ENCODE results near the gene MBNL3.
"Not testable (repeated sequence)": the region's sequence is repeated elsewhere in the genome, so short reads cannot be mapped to it uniquely, and the experiment has no call there.

Gene MBNL3

GRCh38 chrX:132470179-132470578 is 18.7 kb downstream of the MBNL3 start:
- Mint-ChIP-seq H3K4me3 (no peak overlapping the region), H3K4me1 (peaks cover 11% of the 10 kb centered on the region), H3K36me3 (ENCODE audit: insufficient read depth) (peaks cover 2% of the 10 kb centered on the region), H3K27ac (ENCODE audit: low read depth) (no peak overlapping the region), H3K27me3 (no peaks in the 10 kb centered on the region), H3K9me3 (no peaks in the 10 kb centered on the region)
- ATAC-seq (replicated peaks; ENCODE audit: extremely low read depth, poor library complexity, severe bottlenecking) (no peak), DNase-seq (ENCODE audit: low spot score in 2 of 2) (no peak)

DNA sequence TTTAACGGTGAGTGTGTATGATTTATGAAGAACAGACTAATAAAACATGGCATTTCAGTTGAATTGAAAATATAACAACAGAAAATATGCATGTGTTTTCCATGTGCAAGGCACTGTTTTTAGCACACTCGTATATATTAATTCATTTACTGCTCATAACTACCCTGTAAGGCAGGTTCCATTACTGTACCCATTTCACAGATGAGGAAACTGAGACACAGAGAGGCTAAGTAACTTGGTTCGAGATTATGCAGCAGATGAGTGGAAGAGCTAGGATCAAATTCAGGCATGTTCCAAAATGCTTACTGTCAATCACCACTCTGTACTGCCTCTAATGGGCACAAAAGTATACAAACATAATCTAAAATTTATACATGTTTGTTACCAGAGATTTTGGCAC is 20.4 kb downstream of the MBNL3 start:
- H3K4me1 Mint-ChIP-seq: no peaks in the 10 kb centered on the region
- ATAC-seq (replicated peaks; ENCODE audit: extremely low read depth, poor library complexity, severe bottlenecking): no peak

GRCh38 chrX:132467989-132468388 is 20.8 kb downstream of the MBNL3 start:
- no peak overlapping the region for H3K4me3 Mint-ChIP-seq

More for the DNA sequence above, 20.4 kb downstream of the MBNL3 start:
- Mint-ChIP-seq H3K27me3 (no peaks in the 10 kb centered on the region), H3K4me3 (no peak overlapping the region), H3K36me3 (ENCODE audit: insufficient read depth) (peaks cover 2% of the 10 kb centered on the region), H3K9me3 (no peaks in the 10 kb centered on the region), H3K27ac (ENCODE audit: low read depth) (no peak overlapping the region)
- no peak for DNase-seq (ENCODE audit: low spot score in 2 of 2)

GRCh38 chrX:132467026-132467425 is 21.8 kb downstream of the MBNL3 start:
- Mint-ChIP-seq H3K9me3 (no peaks in the 10 kb centered on the region), H3K4me3 (no peak overlapping the region), H3K27ac (ENCODE audit: low read depth) (no peak overlapping the region), H3K36me3 (ENCODE audit: insufficient read depth) (peaks cover 5% of the 10 kb centered on the region), H3K4me1 (no peaks in the 10 kb centered on the region), H3K27me3 (no peaks in the 10 kb centered on the region)
- no peak for DNase-seq (ENCODE audit: low spot score in 2 of 2)
- no peak for ATAC-seq (replicated peaks; ENCODE audit: extremely low read depth, poor library complexity, severe bottlenecking)

More at GRCh38 chrX:132467989-132468388, 20.8 kb downstream of the MBNL3 start:
- no peaks in the 10 kb centered on the region for H3K27me3 Mint-ChIP-seq
- H3K36me3 Mint-ChIP-seq (ENCODE audit: insufficient read depth): peaks cover 2% of the 10 kb centered on the region
- no peak for ATAC-seq (replicated peaks; ENCODE audit: extremely low read depth, poor library complexity, severe bottlenecking)
- no peaks in the 10 kb centered on the region for H3K4me1 Mint-ChIP-seq
- H3K9me3 Mint-ChIP-seq: no peaks in the 10 kb centered on the region
- no peak overlapping the region for H3K27ac Mint-ChIP-seq (ENCODE audit: low read depth)
- no peak for DNase-seq (ENCODE audit: low spot score in 2 of 2)

DNA sequence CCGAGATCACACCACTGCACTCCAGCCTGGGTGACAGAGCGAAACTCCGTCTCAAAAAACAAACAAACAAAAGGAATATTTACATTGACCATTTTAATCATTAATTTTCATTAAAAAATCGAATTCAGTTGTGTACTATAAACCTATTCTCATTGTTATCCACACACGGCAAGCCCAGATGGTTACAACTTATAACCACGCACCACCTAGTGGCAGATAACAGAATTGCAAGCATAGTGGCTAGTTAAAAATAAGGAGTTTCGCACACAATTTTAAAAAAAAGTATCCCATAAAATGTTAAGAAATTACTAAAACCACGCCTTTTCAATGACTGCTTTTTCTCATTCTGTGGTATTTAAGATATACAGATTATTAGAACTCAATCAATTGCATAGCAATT is 25.4 kb downstream of the MBNL3 start:
- Mint-ChIP-seq H3K27ac (ENCODE audit: low read depth) (no peak overlapping the region), H3K4me3 (no peak overlapping the region), H3K4me1 (peaks cover 6% of the 10 kb centered on the region), H3K9me3 (peaks cover 6% of the 10 kb centered on the region), H3K27me3 (no peaks in the 10 kb centered on the region), H3K36me3 (ENCODE audit: insufficient read depth) (peaks cover 2% of the 10 kb centered on the region)
- ATAC-seq (replicated peaks; ENCODE audit: extremely low read depth, poor library complexity, severe bottlenecking) (no peak), DNase-seq (ENCODE audit: low spot score in 2 of 2) (no peak)

DNA sequence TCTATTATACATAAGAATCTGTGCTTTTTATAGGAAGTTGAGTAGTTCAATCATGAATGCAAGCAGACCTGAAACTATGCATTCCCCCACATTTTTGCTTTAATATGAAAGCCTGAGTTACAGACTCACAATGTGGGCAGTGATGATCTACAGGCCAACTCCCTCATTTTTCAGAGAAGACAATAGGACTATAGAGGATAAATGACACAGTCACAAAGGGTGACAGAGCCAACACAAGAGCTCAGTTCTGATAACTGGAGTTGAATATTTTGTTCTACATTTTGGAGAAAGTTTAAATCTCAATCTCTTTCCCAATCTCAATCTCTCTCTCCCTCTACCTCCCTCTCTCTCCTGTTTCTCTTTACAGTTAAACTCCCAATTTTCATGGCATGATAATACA is 27.0 kb downstream of the MBNL3 start:
- peaks cover 2% of the 10 kb centered on the region for H3K36me3 Mint-ChIP-seq (ENCODE audit: insufficient read depth)

DNA sequence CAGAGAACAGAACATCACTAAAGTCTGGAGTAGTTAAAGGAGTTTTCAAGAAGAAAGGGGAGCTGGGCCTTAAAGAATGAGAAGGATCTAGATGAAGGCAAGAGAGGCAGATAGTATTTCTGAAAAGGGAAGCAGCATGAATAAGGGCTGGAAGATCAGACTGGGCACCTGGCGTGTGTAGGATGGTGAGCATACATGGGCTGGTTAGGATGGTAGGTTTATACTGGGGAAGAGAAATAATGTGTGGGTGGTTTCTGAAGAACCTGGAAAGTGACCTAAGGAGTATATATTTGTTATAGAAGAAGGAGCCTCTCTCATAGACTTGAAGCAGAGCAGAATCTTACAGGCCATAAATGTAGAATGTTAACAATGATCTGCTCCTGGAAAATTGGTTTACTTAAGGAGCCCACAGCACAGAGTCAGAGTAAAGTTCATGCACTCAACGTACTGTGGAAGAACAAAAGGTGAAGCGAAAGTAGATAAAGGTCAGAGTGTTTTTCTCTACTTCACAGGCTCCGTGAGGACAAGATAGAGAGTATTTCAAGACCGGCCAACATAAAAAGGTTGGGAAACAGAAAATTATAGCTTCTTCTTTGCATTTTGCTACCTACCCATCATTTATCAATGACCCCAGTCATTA is 35.8 kb downstream of the MBNL3 start:
- no peak for DNase-seq (ENCODE audit: low spot score in 2 of 2)
- Mint-ChIP-seq H3K27me3 (no peaks in the 10 kb centered on the region), H3K27ac (ENCODE audit: low read depth) (no peak overlapping the region), H3K4me3 (no peak overlapping the region), H3K9me3 (peaks cover 5% of the 10 kb centered on the region), H3K4me1 (peaks cover 6% of the 10 kb centered on the region), H3K36me3 (ENCODE audit: insufficient read depth) (no peaks in the 10 kb centered on the region)
- no peak for ATAC-seq (replicated peaks; ENCODE audit: extremely low read depth, poor library complexity, severe bottlenecking)

More for the DNA sequence above, 27.0 kb downstream of the MBNL3 start:
- H3K27ac Mint-ChIP-seq (ENCODE audit: low read depth): no peak overlapping the region
- ATAC-seq (replicated peaks; ENCODE audit: extremely low read depth, poor library complexity, severe bottlenecking) (no peak), DNase-seq (ENCODE audit: low spot score in 2 of 2) (no peak)
- no peak overlapping the region for H3K4me3 Mint-ChIP-seq
- peaks cover 6% of the 10 kb centered on the region for H3K4me1 Mint-ChIP-seq
- peaks cover 6% of the 10 kb centered on the region for H3K9me3 Mint-ChIP-seq
- no peaks in the 10 kb centered on the region for H3K27me3 Mint-ChIP-seq

DNA sequence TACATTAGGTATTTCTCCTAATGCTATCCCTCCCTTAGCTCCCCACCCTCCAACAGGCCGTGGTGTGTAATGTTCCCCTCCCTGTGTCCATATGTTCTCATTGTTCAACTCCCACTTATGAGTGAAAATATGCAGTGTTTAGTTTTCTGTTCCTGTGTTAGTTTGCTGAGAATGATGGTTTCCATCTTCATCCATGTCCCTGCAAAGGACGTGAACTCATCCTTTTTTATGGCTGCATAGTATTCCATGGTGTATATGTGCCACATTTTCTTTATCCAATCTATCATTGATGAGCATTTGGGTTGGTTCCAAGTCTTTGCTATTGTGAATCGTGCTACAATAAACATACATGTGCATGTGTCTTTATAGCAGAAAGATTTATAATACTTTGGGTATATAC is 42.9 kb downstream of the MBNL3 start:
- H3K36me3 Mint-ChIP-seq (ENCODE audit: insufficient read depth); H3K9me3 Mint-ChIP-seq; DNase-seq (ENCODE audit: low spot score in 2 of 2); H3K27me3 Mint-ChIP-seq; H3K27ac Mint-ChIP-seq (ENCODE audit: low read depth); ATAC-seq (replicated peaks; ENCODE audit: extremely low read depth, poor library complexity, severe bottlenecking); H3K4me3 Mint-ChIP-seq; H3K4me1 Mint-ChIP-seq: not testable (repeated sequence)

DNA sequence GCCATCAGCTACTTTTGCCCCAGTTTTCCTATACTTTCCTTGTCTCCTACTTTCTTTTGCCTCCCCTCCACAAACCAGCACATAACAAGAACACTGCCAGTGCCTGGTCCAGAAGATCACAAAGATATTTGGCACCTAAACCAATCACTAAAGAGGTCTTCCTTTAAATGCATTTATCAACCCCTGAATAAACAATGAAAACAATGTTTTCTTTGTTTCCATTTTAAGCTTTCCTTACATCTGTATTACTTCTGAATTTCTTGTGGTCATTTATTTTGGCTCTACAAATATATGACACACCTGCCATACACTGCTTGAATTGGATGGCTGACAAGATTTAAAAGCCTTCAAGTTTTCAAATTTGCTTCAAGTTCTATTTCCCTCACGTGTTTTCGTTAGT is 43.9 kb downstream of the MBNL3 start:
- DNase-seq (ENCODE audit: low spot score in 2 of 2) (no peak), ATAC-seq (replicated peaks; ENCODE audit: extremely low read depth, poor library complexity, severe bottlenecking) (no peak)
- no peaks in the 10 kb centered on the region for H3K36me3 Mint-ChIP-seq (ENCODE audit: insufficient read depth)
- H3K4me3 Mint-ChIP-seq: no peak overlapping the region
- no peak overlapping the region for H3K27ac Mint-ChIP-seq (ENCODE audit: low read depth)
- H3K27me3 Mint-ChIP-seq: no peaks in the 10 kb centered on the region
- H3K9me3 Mint-ChIP-seq: peaks cover 5% of the 10 kb centered on the region
- peaks cover 6% of the 10 kb centered on the region for H3K4me1 Mint-ChIP-seq

GRCh38 chrX:132443196-132444135 is 45.4 kb downstream of the MBNL3 start:
- Mint-ChIP-seq H3K27me3 (no peaks in the 10 kb centered on the region), H3K36me3 (ENCODE audit: insufficient read depth) (no peaks in the 10 kb centered on the region), H3K4me1 (peaks cover 6% of the 10 kb centered on the region), H3K27ac (ENCODE audit: low read depth) (no peak overlapping the region), H3K9me3 (peaks cover 1% of the 10 kb centered on the region), H3K4me3 (no peak overlapping the region)
- ATAC-seq (replicated peaks; ENCODE audit: extremely low read depth, poor library complexity, severe bottlenecking): no peak
- no peak for DNase-seq (ENCODE audit: low spot score in 2 of 2)

GRCh38 chrX:132442691-132443090 is 46.1 kb downstream of the MBNL3 start:
- Mint-ChIP-seq H3K4me3 (no peak overlapping the region), H3K4me1 (peaks cover 6% of the 10 kb centered on the region), H3K27me3 (no peaks in the 10 kb centered on the region), H3K9me3 (no peaks in the 10 kb centered on the region), H3K27ac (ENCODE audit: low read depth) (no peak overlapping the region), H3K36me3 (ENCODE audit: insufficient read depth) (no peaks in the 10 kb centered on the region)
- DNase-seq (ENCODE audit: low spot score in 2 of 2) (no peak), ATAC-seq (replicated peaks; ENCODE audit: extremely low read depth, poor library complexity, severe bottlenecking) (no peak)

GRCh38 chrX:132435222-132435621 is 53.6 kb downstream of the MBNL3 start:
- DNase-seq (ENCODE audit: low spot score in 2 of 2): no peak
- Mint-ChIP-seq H3K27me3 (no peaks in the 10 kb centered on the region), H3K36me3 (ENCODE audit: insufficient read depth) (no peaks in the 10 kb centered on the region), H3K27ac (ENCODE audit: low read depth) (no peak overlapping the region), H3K4me3 (no peak overlapping the region), H3K4me1 (peaks cover 16% of the 10 kb centered on the region), H3K9me3 (no peaks in the 10 kb centered on the region)
- no peak for ATAC-seq (replicated peaks; ENCODE audit: extremely low read depth, poor library complexity, severe bottlenecking)

DNA sequence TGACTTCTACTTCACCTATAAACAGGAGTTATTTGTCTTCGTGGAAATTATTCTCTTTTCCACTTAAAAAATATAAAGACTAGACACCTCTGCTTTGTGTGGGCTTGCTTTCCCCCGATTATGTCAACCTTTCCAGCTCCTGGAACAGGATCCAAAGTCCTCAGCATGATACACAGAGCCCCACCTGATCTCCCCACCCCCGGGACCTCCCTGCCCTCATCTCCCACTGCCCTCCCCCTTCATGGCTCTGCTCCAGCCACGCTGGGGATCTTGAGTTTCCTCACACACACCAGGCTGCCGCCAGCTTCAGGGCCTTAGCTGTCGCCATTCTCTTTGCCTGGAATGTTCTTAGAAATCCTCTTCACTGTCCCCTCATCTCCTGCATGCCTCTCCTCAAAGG is 55.3 kb downstream of the MBNL3 start:
- Mint-ChIP-seq H3K27me3 (no peaks in the 10 kb centered on the region), H3K4me3 (no peak overlapping the region), H3K9me3 (no peaks in the 10 kb centered on the region), H3K27ac (ENCODE audit: low read depth) (no peak overlapping the region), H3K4me1 (peaks cover 16% of the 10 kb centered on the region), H3K36me3 (ENCODE audit: insufficient read depth) (no peaks in the 10 kb centered on the region)
- ATAC-seq (replicated peaks; ENCODE audit: extremely low read depth, poor library complexity, severe bottlenecking) (no peak), DNase-seq (ENCODE audit: low spot score in 2 of 2) (no peak)

Measured in central memory CD8-positive, alpha-beta T cell (primary cell).